NCI-H345 treated with DMSO at 0.1 percent for 48 hours (cell line): ENCODE results near the gene CSRP1.

Source experiments
- DNase-seq: peaks from one replicate; lab custom pipeline; 2025; ENCODE audit not compliant: unreplicated experiment; lab: John Stamatoyannopoulos, UW

The CSRP1 gene

DNA sequence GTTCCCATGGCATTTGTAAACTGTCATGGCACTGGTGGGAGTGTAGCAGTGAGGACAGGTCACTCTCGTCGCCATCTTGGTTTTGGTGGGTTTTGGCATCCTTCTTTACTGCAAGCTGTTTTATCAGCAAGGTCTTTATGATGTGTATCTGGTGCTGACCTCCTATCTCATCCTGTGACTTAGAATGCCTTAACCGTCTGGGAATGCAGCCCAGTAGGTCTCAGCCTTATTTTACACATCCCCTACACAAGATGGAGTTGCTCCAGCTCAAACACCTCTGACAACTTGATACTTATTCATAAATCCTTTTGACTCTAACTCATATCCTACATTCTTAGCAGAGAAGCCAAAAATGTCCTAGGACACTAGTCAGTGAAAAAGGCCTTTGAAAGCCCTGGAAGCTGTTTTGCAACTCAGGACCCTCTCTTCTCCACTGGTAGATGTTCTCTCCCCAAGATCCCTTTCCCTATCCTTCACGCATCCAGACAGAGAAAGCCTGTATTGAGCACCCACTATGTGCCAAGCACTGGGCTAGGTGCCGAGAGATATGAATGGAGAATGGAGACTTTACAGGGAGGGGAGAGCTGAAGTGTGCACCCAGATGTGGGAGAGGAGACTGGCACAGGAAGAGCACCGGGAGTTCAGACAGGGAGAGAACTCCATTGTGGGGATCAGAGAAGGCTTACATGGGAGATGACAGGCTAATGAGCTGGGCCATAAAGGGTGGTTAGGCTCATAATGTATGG, 6.7 kb upstream of the CSRP1 start:
- DNase-seq = no peak

DNA sequence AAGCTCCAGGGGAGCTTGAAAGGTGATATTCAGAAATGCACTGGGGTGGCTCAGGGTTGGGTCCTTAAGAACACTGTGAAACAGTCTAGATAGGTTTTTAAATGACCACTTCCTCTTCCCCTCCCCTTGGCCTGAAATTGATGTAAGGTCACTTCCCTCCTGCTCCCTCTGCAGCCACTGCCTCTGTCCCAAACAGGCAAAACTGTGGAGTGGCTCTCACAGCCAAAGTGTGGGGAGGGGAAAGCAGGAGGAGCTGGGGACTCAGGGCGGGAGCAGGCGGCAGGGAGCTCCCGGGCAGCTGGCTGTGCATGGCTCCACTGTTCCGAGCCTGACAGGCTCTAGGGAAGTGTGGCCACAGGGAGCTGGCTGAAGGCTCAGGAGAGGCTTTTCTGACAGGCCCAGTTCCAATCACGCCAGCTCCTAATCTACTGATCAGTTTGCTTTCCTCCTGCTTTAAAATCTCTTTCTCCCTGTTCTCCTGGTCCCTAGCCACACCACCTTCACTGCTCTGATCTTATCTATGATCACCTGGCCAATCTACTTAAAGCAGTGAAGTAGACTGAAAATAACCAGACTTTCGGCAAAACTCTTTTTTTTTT, 5.1 kb upstream of the CSRP1 start:
- DNase-seq = no peak

DNA sequence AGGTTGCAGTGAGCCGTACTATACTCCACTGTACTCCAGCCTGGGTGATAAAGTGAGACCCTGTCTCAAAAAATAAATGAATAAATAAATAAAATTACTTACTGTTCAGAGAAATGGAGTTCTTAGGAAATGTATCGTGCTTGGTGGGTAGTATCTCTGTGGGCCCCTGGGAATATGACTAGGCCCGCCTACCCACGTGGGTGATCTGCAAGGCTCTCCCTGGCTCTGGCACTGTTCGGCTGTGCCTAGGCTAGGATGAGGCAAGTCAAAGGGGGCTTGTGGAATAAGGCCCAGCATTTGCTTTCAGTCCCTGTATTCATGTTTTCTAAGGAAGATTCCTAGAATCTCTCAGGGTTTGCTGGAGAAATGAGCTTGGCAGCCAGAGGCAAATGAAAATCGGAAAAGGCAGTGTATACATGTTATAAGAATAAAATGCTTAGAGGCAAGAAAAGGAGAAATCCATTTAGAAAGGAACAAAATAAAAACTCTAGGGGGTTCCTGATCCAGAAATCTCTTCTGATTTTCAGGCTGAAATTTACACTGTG, 4.5 kb upstream of the CSRP1 start:
- no peak for DNase-seq

DNA sequence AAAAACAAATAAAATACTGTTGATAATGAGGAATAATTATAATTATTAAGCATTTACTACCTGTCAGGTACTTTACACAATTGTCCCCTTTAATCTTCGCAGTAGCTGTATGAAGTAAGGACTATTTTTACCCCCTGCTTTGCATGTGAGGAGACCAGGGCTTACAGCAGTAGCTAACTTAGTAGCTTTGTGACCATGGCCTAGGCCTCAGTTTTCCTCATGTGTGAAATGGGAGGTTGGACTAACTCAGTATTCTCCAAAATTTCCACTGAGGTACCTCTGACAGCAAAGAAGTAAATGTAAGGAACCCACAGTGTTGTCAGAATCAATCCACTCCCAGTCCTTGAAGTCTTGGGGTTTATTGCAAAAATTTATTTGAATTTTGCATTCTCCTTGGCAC, 3.8 kb upstream of the CSRP1 start:
- DNase-seq = no peak

DNA sequence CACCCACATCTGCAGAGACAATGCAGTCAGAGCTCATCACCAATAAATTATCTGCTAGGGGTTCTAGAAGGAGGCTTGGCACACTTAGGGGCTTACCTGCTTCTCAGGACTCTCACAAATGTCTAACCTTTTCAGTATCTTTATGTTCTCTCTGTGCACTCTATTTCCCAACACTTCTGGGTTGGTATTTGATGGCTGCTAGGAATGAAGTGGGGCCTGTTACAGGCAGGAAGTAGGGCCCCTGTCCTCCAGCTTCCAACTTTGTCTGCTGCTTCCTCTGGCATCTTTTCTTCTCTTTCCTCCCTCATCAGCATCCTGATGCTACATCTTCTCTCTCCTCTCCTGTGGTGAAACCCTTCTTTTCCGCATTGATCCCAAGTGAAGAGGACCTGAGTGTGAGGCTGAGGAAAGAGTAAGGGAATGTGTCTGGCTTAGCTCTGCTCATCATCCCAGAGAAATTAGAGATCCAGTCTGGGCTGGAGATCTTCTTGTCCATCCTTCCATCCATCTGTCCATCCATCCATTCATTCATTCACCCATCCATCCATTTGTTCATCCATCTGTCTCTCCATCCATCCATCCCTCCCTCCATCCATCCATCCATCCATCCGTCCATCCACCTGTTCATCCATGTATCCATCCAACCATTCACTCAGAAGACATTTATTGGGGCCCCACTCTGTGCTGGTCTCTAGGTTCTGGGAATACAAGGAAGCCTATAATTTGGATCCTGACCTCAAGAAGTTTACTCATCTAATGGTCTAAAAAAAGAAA, 2.9 kb upstream of the CSRP1 start:
- no peak for DNase-seq

DNA sequence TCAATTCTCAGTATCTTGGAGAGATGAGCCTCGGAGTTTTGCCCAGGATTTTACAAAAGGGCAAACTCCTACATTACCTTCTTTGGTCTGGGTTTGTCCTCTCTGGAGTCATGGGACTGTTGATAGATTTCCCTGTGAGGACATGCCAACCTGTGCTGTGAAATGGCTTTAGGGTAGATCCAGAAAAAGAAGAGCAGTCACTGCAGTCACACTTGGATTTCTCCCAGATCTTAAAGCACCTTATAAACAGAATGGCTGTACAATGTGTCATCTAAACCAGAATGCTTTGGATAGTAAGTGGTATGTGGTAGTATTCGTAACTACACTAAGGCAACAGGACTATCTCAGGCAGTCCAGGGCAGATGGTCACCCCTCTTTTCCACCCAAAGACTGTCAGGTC, 1.9 kb upstream of the CSRP1 start:
- DNase-seq = no peak

DNA sequence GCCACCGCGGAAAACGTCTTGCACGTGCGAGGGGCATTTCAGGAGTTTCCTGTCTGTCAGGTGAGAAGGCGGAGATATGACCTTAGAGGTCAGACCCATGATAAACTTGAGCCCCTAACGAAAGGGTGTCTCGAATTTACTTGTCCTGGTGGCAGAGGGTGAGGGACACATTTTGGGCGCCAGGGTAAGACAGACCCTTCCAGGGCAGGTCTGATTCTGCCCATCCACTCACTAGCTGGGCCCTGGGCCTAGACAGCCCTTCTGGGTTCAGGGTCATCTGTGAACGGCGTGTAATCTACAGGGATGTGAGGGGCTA, 395 bp upstream of the CSRP1 start:
- DNase-seq = no peak

DNA sequence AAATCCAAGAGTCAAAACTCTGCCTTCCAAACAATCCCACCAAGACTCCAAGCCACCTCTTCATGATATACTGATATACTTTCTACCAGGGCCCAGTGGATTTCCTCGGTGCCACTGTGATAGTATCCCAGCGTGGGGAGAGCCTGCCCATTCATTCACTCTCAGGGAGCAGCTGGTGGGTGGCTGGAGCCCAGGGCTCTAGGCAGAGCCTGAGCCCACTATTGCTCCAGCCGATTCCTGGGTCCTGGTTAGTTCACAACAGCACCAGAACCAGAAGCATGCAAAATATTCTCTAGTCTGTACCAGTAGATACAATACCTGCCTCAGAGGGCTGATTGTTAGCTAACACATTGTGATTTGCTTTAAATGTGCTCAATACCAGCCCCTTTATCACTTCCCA, 831 bp downstream of the CSRP1 start:
- DNase-seq = peak; percentile 38

DNA sequence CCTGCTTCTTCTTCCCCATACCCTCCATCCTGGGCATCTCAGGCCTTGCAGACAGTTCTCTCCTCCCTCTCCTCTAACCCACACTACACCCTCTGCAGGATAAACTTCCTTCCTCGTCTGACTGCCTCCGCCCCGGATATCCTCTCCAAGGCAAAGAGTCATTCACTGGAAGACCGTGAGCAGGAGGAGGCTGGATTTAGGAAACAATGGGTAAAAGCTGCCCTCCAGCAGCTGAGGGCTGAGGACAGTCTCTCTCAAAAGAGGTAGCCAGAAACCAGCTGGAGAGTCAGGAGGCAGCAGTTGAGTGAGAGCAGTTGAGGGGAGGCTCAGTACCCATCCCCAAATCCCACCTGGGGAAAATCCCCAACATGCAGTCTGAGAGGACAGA, 1.4 kb downstream of the CSRP1 start:
- peak; percentile 77 for DNase-seq

DNA sequence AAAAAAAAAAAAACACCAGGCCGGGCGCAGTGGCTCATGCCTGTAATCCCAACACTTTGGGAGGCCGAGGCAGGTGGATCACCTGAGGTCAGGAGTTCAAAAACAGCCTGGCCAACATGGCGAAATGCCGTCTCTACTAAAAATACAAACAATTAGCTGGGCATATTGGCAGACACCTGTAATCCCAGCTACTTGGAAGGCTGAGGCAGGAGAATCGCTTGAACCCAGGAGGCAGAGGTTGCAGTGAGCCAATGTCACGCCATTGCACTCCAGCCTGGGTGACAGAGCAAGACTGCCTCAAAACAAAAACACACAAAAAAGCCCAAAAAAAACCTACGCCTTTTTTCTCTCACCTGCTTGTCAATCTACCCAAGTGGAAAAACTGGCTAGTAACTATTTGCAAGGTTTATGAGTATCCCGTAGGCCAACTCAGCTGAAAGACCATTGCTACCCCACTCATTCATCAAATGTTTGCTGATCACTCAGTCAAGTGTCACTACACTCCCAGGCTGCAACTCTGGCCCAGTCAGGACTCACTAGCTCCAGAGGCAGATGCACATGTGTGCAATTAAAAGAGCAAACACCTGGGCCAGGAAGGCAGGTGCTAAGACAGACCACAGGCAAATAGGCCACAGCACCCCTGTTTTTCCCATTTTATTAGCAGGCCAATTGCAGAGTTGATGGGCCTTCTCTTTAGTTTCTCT, 2.0 kb downstream of the CSRP1 start:
- peak; percentile 77 for DNase-seq

DNA sequence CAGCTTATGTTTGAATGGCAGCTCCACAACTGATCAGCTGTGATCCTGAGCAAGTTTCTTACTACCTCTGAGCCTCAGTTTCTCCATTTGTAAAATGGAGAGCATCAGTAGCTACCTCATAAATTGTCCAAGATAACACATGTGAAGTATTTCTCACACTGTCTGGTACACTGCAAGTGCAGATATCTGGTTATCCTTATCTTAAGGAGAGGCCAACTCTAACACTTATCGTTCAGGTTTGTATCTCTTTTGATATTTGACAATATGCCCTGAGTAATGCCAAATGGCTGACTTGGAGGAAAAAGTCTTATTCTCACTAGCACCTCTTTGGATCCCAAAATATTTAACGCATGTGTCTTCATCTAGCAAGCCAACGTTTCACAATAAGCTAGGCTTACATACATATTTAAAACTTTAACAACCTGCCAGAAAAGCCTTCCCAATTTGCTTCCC, 2.7 kb downstream of the CSRP1 start:
- DNase-seq = no peak

DNA sequence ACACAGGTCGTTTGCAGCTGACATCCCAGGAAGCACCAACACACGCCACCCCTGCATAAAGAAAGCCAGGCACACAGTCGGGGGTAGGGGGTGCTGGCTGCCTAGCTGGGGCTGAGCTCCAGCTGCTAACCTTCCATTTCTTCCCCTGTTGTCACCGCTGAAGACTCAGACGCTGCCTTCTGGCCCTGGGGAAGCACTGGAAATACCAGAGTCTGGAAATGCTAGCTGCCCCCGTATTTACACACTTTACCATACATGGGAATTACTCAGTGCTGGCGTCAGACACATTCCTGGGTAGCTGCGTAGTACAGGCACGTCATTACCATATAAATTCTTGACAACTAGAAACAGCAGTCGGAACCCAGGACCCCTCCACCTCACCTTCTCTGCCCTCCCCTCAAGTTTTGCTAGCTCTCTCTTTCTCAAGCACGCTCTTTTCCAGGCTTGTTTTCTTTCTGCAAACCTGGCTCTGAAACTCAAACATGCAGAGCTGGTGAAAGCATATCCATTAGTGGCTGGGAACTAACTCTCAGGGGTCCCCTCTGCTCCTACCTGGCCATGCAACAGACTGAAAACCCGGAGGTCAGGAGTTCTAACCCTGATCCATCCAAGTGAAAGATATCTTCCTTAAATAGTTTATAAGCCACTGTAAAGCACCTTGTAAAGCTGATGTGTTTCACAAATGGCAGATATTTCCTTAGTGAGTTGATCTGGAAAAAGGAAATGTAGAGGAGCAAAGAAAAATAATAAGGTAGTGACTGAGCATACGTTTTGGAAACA, 3.3 kb downstream of the CSRP1 start:
- no peak for DNase-seq

DNA sequence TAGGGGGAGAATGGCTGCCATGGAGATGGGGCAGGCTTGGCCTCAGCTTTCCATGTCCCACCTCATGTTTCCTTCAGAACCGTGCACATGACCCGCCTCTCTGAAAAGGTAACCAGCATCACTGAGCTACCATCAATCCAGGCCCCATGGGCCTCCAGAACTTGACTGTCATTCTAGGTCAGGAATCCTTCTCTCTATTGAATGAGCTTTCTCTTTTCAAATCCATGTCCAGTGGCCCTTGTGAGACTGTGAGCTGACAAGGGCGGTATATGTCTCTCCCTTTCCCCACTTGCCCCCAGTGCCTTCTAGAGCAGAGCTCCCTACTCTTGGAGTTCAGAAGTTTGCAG, 4.4 kb downstream of the CSRP1 start:
- DNase-seq = no peak

DNA sequence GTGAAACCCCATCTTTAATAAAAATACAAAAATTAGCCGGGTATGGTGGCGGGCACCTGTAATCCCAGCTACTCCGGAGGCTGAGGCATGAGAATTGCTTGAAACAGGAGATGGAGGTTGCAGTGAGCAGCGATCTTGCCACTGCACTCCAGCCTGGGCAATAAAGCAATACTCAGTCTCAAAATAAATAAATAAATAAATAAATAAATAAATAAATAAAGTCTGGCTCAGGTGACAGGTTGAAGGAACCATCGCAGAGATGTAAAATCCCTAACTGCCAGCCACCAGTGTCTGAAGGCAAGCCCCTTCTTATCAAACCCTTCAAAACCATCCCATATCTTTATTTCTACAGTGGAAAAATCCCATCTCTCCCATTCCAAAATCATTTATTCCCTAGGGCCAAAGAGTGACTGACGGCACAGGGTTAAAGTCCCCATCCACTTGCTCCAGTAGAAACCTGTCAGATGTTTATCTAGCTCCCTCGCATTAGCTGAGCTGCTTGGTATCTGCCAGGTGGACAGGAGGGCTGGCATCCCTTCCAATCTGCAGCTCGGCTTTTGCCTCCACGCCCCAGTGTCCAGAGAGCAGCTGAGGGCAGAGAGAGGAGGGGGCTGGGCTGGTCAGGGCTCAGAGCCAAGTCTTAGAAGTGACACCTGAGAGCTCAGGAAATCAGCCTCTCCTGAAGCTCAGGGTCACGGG, 5.0 kb downstream of the CSRP1 start:
- DNase-seq = no peak

DNA sequence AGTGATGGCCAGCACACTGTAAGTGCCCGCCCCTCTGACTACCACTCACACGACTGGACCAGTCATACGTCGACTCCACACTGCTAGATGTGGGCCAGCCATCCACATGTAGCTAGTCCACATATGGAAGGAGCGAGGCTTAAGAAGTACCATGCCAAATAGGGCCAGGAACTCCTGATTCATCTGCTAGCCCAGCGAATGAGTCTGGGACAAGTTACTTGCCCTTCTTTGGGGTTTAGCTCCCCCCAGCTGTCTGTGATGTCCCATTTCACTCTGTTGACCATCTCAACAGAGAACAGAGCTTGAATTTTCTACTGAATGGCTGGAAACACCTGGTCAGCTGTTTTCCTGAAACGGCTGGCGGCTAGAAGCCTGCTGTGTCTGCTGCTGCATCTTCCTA, 5.8 kb downstream of the CSRP1 start:
- DNase-seq = no peak

DNA sequence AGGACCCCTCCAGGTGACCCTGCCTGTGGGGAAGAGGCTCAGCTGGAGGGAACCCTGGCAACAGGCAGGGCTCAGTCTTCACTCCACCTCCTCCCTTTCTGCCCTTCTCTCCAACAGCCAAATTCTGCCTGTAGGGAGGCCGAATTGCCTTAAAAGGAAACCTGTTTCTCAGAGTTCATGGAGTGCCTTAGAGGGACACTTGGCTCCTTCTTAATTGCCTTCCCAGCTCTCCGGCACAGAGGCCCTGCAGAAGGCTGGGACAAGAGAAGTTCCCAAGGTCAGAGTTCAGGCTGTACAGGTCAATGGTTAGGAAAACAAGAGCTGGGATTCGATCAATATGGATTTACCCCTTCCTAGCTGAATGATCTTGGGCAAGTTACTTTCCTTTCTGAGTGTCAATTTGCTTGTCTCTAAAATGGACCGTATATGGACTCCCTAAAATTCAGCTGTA, 6.2 kb downstream of the CSRP1 start:
- DNase-seq = no peak

DNA sequence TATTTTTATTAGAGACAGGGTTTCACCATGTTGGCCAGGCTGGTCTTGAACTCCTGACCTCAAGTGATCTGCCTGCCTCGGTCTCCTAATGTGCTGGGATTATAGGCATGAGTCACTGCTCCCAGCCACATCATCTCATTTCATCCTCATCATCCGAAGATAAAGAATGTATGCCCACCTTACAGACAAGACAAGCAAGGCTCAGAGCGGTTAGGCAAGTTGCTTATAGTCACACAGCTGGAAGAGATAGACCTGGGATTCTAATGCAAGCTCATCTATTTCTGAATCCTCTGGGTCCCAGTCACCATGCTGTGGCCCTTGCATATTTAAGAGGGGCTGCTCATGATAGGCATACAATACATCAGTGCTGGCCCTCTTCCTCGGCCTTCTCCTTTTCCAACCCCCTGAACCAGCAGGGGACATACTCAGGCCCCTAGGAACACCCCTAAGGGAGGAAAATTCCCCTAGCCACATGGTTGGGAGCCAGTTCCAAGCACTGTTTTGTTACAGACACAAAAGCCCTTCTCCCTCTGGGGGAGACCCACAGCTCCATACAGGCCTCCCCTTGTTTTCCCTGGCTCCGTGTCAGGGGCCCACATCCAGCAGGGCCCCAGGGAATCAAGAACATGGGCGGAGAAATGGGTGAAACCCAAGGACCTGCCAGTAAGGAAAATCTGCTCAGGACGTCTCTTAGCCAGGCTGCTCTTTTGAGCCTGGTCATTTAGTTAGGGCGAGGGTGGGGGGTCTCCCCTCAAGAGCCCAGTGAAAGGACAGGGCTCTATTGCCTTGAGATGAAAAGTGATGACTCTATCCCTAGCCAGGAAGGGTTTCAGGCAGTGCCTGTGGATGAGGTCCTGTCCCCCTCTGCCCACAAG, 6.9 kb downstream of the CSRP1 start:
- no peak for DNase-seq

DNA sequence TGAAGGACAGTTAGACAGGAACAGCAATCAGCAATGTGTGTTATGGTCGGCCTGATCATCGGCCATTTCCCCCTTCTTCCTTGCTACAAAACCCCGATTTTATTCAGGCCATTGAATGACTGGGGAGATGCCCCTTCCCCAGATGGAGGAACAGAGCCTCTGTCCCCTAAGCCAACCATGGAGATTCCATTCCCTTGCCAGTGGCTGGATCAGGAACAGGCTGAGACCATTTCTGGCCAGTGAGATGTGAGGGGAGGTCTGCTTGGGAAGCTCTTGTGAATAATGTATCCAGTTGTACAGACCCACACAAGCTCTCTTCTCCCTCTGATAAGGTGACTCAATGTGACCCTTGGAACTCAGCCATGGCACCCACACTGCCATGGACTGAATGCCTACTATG, 7.7 kb downstream of the CSRP1 start:
- no peak for DNase-seq

DNA sequence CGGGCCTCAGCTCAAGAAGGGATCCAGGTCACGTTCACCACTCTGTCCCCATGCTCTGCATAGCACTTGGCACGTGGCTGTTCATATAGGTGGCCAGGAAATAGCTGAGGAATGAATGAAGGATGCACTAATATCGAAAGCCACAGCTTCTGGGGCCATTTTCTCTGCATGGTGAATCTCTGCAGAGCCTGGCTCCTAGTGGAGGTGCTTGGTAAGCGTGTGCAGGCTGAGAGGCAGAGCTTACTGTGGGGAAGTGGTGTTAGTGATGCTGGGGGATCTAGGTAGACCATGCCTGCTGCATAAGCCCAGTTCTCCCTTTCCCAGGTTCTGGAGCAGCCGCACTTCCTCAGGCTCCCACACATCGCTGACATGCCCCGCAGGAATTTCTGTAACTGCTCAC, 8.3 kb downstream of the CSRP1 start:
- DNase-seq = no peak
